GM19043 (cell line): ENCODE data around the gene NEGR1.

Experiments
- ATAC-seq: cut with Tn5 transposase; IDR thresholded peaks from one replicate; pipeline ENCODE4 v1.9.1; 2021; ENCODE audit warnings: low read depth; ENCODE audit not compliant: unreplicated experiment

NEGR1 gene

DNA sequence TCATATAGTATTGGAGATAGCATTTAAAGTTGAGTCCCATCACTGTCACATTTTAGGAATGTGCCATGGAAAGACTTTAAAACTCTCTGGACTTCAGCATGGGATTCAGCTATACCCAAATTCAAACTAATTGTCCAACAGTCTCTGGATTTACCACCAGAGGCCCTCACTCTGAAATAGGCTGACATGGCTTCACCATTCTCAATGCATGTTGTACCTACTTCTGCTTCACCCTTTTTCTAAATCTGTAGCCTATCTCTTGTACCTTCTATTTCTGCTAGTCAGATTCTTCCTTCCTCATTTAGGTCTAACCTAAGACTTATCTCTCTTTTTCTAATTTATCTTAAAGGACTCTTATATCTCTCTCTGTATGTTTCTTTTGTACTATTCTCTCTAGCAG, 688.8 kb downstream of the NEGR1 start:
- ATAC-seq: no peak

DNA sequence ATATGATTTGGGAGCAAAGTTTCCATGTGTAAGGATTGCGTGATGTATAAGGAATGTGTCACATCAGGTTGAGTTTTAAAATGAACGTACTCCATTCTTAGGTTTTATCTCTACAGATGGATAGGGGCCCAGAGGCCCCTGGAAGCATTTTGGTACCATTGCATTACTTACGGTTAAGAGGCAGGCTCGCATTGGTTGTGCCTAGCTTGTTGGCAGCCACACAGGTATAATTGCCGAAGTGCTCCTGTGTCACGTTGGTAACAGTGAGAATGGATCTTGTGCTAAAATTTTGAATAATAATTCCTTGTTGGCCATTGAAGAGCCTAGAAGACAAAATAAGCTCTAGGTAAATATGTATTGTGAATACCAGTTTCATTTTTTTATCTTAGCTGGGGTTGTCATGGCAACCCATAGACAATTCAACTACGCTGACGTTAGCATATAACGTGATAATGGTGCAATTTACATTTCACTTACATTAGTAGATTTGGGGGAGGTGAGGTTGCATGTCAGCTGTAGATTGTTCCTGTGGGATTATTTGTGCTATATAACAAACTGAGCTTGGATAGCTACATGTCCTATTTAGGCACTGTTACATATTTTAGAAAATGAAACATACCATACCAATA, 689.6 kb downstream of the NEGR1 start:
- no peak for ATAC-seq

DNA sequence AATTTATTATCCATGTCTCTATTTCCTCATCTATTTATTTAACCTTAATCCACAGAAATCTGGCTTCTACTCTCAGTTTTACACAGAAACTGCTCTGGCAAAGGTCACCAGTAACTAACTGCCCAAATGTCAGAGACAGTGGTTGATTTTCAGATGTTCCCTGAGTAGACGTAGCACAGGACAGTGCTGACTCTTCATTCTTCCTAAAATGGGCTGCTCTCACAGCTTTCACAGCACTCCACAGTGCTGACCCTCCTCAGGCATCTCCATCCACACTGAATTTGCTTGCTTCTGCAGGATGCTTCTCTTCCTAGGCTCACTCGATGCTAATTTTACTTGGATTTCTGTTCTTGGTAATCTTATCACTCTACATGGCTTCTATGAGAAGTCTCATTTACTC, 693.3 kb downstream of the NEGR1 start:
- ATAC-seq: no peak

GRCh38 chr1:71587961-71588360, 694.4 kb downstream of the NEGR1 start:
- ATAC-seq: no peak

DNA sequence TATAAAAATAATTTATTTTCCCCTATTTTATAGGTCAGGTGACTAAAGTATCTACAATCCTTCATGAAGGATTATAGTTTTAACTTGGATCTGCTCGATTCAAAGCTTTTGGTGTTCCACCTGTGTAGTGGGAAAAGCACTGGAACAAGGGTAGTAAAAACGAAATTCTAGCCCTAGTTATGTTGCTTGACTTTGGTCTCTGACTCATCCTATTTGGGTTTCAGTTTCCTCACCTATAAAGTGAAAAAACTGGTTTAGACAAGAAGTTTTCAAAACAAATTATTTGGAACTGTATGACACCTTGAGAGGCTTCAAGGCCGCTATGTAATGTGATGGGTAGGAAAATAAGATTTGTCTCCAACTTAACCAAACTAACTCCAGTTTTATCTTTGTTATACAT, 696.3 kb downstream of the NEGR1 start:
- ATAC-seq: no peak

DNA sequence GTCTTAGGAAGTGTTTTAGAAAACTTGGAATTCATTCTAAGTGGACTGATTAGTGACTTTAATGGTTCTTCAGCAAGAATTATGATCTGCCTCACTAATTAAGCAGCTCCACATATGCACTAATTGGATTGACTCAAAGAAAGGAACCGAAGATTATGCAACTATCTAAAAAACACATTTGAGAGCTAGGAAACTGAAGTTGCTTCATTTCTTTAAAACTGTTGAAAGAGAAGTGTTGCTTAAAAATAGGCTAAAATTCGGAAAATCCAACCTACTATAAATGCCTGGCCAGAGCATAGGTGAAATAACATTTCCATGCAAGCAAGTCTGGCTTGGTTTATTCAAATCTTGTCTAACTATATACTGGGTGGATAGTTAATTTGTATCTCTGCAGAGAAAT, 698.6 kb downstream of the NEGR1 start:
- ATAC-seq: no peak

- ATAC-seq: no peak
These were observed 699.7 kb downstream of the NEGR1 start for GRCh38 chr1:71582673-71583072.

DNA sequence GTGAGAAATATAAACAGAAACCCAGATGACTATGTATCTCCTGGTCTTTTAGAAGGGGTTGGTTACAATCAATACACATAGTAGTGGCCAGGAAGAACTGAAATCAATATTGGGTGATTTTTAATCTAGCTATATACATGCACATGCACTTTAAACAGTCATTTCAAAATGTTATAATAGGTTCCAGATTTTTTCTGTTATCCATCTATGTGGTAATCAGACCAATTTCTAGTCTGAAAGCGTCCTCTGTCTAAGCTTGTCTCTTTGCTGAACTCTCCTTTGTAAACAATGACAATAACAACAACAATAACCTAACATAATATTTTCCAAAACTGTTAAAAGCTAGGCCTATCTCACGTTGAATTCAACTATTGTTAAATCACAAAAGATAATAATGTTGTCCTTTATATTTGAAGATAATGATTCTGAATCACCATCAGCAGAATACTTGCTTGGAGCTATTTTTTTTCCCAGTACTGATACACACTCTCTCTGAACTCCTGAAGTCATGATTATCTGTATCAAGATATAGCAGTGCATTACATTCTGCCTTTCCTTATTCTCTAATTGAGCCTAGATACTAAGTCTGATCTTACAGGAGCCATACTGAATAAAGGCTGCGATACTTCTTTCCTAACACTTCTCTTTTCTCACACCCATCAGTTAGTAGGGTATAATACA, 704.7 kb downstream of the NEGR1 start:
- no peak for ATAC-seq

DNA sequence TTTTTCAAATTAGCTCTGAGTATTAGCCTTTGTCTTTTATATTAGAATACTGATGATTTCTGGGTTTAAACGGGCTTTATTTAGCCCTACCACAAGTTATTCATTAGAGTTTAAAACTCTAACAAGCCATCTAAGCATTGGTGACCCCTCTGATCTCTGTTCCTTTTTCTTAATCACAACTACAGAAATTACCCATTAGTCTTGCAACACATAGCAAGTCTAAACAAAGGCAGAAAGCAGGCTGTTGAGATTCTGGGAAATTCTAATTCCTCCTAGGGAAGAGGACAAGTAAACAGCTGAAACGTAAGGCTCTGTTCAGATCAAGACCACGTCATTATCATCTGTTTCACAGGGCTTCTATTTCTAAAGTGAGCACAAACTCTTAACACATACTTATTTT, 710.3 kb downstream of the NEGR1 start:
- no peak for ATAC-seq

GRCh38 chr1:71566413-71566812, 715.9 kb downstream of the NEGR1 start:
- no peak for ATAC-seq

- no peak for ATAC-seq
These were observed 716.5 kb downstream of the NEGR1 start for GRCh38 chr1:71565831-71566230.

DNA sequence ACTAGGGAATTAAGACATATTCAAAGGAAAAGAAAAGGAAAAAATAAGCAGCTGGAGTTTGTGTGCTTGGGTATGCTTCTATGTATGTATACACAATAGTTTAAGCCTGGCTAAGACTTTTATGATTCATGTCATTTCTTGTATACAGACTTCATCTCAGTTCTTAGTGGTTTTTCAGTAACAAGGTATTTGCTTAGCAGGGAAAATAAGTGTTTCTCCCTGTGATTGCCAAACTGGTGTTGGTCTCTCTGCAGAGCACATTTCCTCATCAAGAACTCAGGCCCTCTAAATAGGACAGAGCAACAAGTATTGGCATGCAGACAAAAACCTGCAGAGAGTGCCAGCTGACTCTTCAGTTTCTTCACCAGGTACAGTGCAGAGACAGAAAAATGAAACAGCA, 717.1 kb downstream of the NEGR1 start:
- ATAC-seq: no peak

DNA sequence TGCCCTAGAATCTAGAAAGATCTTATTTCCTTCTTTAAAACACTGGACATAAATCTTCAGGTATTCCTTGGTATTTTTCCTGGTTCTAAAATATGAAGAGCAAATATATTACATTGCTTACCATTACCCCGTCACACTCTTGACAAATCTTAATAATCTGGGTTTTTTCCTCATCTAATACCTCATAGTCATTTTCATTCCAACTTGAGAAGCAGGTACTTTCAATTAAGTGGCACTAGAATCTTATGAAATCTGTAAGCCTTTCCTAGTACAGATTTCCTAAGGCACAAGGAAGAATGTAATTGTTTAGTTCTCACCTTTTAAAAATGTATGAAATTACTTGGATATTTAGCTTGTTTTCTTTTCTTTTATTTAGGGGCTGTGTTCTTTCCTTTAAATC, 720.0 kb downstream of the NEGR1 start:
- ATAC-seq: no peak

DNA sequence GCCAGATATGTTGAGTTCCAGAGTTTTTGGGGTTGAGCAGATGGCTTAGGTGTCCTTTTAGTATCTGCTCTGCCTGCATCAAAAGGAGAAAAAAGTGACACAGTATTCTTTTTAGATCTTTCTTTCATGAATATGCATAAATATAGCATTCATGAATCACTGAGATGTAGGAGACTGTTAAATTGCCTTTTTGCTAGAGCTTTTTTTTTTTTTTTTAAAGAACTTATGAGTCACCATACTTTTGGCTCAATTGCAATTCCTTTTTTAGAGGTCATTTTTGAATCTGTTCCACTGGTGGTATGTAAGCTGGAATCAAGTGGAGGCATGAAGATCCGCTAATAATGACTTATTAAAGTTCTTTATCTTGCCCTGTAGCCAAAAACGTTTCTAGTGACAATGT, 720.6 kb downstream of the NEGR1 start:
- ATAC-seq: no peak

DNA sequence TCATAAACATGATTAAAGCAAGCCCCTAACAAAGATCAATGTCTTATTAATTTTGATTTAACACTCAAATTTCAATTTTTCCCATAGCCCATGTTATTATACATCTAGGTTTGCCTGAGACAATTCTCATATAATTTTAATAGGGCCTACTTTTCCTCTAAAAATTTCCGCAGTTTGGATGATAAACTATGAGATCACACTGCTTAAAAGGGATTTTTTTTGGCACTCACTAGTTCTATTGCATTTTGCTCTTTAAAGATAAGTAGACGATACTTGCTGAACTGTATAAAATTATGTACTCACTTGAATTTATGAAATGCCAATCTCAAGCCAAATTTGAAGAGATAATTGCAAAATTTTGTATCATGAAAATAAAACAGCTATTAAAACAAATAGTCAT, 721.1 kb downstream of the NEGR1 start:
- ATAC-seq: no peak

- no peak for ATAC-seq
These were observed 722.5 kb downstream of the NEGR1 start for GRCh38 chr1:71559880-71560279.

DNA sequence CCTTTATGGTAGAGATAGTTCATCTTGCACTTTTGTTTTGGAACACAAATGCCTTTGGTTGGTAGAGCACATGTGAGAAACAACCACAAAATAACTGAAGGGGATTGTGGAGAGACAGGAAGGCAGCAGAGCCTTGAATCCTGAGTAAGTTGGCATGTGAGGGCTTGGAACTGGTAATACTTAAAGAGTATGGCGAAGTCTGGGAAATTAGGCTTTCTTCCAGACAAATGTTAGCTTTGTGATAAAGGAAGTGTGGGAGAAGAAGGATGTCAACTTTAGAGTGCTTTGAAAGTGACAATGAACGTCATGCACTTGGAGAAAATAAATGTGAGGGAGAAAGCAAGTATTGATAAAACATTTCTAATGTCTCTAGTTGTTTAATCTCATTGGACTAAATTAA, 725.2 kb downstream of the NEGR1 start:
- no peak for ATAC-seq

DNA sequence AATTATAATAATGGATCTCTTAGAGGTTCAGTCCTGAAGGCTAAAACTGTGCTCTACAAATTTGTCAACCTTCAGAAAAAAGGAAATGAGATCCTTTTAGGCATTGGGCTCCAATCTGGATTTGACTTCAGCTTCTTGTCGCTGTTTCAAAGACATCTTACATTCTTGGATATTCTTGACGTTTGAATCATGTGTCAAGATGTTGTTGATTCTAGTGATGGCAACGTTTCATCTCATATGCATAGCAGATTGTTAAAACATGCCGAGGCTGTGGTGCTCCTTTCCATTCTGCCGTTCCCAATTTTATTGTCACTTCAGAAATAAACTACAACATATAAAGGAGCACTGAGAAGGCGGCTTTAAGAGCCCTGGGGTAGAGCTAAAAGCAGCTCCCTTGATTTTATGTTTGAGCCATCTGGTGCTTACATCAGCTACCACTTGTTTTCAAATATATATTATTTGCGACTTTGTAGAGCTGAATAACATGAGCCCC, 733.9 kb downstream of the NEGR1 start:
- ATAC-seq: no peak

DNA sequence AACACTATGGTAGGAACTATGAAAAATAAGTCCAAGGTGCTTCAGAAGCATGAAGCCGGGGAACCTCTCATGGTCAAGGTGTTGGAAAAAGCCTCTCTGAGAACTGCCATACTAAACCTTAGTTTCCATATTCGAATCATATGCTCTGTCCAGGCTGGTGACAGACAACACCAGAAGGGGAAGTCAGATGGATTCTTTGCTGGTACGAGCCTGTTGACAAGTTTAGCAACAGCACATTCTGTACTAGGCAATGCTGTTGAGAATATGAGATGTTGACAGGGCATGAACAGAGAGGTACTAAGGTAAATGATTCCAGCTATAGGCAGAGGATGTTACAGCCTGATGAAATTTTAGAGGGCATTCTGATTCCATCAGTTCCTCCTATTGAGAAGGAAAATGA, 740.2 kb downstream of the NEGR1 start:
- ATAC-seq: no peak

DNA sequence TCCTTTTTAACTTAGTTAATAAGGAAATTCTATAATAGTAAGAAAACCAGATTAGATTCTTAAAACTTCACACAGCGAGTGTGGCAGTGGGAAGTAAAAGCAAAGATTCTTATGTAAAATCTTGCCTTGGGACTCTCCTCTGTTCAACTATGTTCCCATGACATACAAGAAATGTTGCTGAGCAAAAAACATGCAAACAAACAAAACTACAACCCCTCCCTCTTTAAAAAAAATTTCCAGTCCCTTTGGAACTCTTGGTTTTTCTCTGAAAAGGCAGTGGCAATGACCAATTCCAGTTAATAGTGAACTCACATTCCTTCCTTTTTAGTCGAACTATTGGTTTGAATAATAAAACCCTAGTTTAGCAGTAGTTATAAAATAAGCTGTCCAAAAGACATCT, 748.4 kb downstream of the NEGR1 start:
- ATAC-seq: no peak

- ATAC-seq: no peak
These were observed 750.0 kb downstream of the NEGR1 start for GRCh38 chr1:71532343-71532742.

- ATAC-seq: no peak
These were observed 755.5 kb downstream of the NEGR1 start for GRCh38 chr1:71526824-71527223.
